OCI-LY3 (cell line): ENCODE results near the gene IL17B.

ENCODE experiments used
- CTCF ChIP-seq: fragments of 200-600, 300-600 bp; sonication (generic); IDR thresholded peaks from 2 replicates; pipeline ENCODE4 v1.5.1; 2014; ENCODE audit warnings: antibody characterized with exemption, low read length, low read depth
- EZH2phosphoT487 ChIP-seq: fragments of 200-600 bp; shearing (Covaris generic); IDR thresholded peaks from 2 replicates; pipeline ENCODE4 v1.6.1; 2018; ENCODE audit warnings: antibody characterized with exemption, mixed run types, low read depth

GRCh38 chr5:149337736-149338135 lies 41.4 kb downstream of the IL17B start:
- TF ChIP-seq CTCF: no peak
- TF ChIP-seq EZH2phosphoT487: no peak
